Choroid plexus epithelial cell (primary cell): Measurements from ENCODE around the gene PRKAG2.

Source experiments
- DNase-seq: peaks from one replicate; pipeline ENCODE4 v3.0.0-alpha.2; 2010; ENCODE audit warnings: low read depth
- H3K4me3 ChIP-seq: 2 replicates; pipeline ENCODE4 v1.5.1; 2011; ENCODE audit warnings: low read depth, mild to moderate bottlenecking, control low read depth, low read length, moderate library complexity
- CTCF ChIP-seq: conservative IDR thresholded peaks from 2 replicates; pipeline ENCODE4 v1.5.1; 2011; ENCODE audit warnings: low read depth, mild to moderate bottlenecking, control low read depth, inconsistent platforms, low read length, moderate library complexity

PRKAG2 gene

GRCh38 chr7:151731022-151731441, 145.9 kb downstream of the PRKAG2 start:
- no peak overlapping the region for H3K4me3 ChIP-seq
- TF ChIP-seq CTCF = no peak
- DNase-seq = no peak

GRCh38 chr7:151730591-151730990, 146.3 kb downstream of the PRKAG2 start:
- TF ChIP-seq CTCF = no peak
- DNase-seq = no peak
- H3K4me3 ChIP-seq = no peak overlapping the region

GRCh38 chr7:151729521-151729921, 147.4 kb downstream of the PRKAG2 start:
- H3K4me3 ChIP-seq = no peak overlapping the region
- no peak for TF ChIP-seq CTCF
- DNase-seq = no peak

DNA sequence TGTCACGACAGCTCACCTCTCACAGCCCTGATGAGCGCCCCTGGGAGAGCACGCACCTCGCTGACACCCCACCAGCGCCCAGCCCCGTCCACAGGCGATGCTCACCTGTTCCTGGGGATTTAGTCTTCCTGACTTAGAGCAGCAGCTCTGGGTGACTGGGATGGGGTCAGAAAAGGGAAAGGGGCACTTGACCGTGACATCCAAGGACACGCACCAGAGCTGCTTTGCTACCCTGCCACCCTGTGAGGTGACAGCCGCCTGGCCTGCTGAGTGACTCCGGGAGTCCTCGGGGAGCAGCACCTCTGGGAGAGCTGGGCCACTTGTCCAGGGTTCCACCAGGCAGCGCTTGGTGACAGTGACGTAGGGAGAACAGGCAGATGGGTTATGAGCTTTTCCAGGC, 148.2 kb downstream of the PRKAG2 start:
- no peak for TF ChIP-seq CTCF
- no peak overlapping the region for H3K4me3 ChIP-seq
- no peak for DNase-seq

DNA sequence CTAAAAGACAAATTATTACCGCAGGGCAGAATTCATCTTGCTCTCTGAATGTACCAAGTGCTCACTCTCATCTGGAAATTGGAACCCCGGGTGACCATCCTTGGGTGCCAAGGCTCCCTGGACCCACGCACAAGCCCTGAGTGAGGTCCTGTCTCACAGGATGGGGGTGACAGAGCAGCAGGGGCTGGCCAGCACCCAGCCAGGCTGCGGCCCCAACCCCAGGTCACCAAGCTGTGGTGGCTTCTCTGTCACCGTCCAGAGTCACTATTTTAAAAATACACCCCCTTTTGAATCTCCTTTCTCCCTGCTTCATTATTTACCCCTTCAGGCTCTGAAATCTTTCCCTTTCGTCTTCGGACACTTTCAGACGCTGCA, 148.6 kb downstream of the PRKAG2 start:
- TF ChIP-seq CTCF = no peak
- H3K4me3 ChIP-seq = no peak overlapping the region
- DNase-seq = no peak

GRCh38 chr7:151727579-151728285, 149.2 kb downstream of the PRKAG2 start:
- TF ChIP-seq CTCF = peak; percentile 23
- DNase-seq = peak; percentile 89
- no peak overlapping the region for H3K4me3 ChIP-seq
